ENCODE measurements around the gene GPLD1. TPM values are rescaled to one million over a fixed set of nuclear protein-coding genes. Genes with fewer than 3 reads are reported as not detected.

Gene GPLD1
- total RNA-seq, 2 experiments from 2014 or later, result 0.59 to 0.66 TPM

DNA sequence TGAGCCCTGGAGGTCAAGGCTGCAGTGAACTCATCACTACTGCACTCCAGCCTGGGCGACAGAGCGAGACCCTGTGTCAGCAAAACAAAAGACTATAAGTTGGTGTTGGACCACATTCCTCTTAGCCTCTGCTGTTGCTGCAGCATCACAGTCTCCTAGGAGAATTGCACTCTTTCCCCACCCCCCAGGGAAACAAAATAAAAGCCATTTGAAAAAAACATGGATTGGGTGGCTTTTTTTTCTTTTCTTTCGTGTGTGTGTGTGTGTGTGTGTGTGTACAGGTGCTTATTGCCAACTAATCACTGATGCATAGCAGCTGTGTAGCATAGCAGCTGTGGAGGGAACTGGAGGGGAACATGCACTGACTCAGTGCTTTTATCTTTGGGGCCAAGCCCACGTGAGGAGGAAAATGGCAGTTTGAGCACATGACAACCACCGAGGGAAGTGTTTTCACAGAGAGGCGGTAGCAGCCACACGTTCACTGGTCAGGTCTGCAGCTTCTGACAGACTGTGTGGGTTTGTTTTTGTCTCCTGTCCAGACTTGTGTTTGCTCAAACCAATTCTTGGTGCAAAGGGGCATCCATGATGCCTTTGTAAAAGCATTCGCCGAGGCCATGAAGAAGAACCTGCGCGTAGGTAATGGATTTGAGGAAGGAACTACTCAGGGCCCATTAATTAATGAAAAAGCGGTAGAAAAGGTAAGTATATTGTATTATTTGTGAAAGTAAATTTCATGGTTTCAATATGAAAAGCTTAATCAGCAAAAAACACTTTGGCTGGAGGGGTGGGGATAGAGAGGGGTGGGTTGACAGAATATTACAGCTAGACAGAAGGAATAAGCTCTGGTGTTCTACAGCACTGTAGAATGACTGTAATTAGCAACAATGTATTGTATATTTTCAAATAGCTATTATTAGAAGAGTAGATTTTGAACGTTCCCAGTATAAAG lies 33.1 kb upstream of the GPLD1 start:
- ChIA-PET POLR2A (no interaction called here), CTCF (interaction anchor here (0.6 to 2.1 kb wide), 2 partner anchors 7 to 27 kb away, joined by 3 to 15 read pairs; partner anchors contain the start of gene ALDH5A1)
- intact Hi-C loops (cut with DNase I, micrococcal nuclease), result loop anchor here in 1 of 2 experiments (10.0 kb wide), 1 partner anchor 238 kb away; no protein-coding TSS in a partner anchor
- Histone ChIP-seq H3K9me3 (ENCODE audit: control insufficient read depth in 1 of 2, insufficient read depth in 1 of 2, low read length in 2 of 2) (no peaks in the 10 kb centered on the region), H3K4me3 (ENCODE audit: low read length) (no peak overlapping the region), H3K4me1 (ENCODE audit: insufficient read depth, low read length) (no peaks in the 10 kb centered on the region), H3K27me3 (ENCODE audit: control insufficient read depth in 1 of 2, insufficient read depth in 2 of 2, low read length in 2 of 2) (no peaks in the 10 kb centered on the region), H3K27ac (ENCODE audit: low read depth in 1 of 2, low read length in 2 of 2) (no peak overlapping the region), H3K36me3 (ENCODE audit: insufficient read depth, low read length) (peaks cover 6% of the 10 kb centered on the region)
- Mint-ChIP-seq H3K27me3 (no peaks in the 10 kb centered on the region), H3K27ac (no peak overlapping the region), H3K4me1 (ENCODE audit: low read depth) (peaks cover 7% of the 10 kb centered on the region), H3K4me3 (no peak overlapping the region), H3K9me3 (no peaks in the 10 kb centered on the region), H3K36me3 (ENCODE audit: low read depth) (peaks cover 44% of the 10 kb centered on the region)
- ATAC-seq (ENCODE audit: poor library complexity) (no peak), DNase-seq (no peak)
- TF ChIP-seq, protein P1, sequence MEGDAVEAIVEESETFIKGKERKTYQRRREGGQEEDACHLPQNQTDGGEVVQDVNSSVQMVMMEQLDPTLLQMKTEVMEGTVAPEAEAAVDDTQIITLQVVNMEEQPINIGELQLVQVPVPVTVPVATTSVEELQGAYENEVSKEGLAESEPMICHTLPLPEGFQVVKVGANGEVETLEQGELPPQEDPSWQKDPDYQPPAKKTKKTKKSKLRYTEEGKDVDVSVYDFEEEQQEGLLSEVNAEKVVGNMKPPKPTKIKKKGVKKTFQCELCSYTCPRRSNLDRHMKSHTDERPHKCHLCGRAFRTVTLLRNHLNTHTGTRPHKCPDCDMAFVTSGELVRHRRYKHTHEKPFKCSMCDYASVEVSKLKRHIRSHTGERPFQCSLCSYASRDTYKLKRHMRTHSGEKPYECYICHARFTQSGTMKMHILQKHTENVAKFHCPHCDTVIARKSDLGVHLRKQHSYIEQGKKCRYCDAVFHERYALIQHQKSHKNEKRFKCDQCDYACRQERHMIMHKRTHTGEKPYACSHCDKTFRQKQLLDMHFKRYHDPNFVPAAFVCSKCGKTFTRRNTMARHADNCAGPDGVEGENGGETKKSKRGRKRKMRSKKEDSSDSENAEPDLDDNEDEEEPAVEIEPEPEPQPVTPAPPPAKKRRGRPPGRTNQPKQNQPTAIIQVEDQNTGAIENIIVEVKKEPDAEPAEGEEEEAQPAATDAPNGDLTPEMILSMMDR (IDR thresholded peaks at IDR 0.05), result no peak

DNA sequence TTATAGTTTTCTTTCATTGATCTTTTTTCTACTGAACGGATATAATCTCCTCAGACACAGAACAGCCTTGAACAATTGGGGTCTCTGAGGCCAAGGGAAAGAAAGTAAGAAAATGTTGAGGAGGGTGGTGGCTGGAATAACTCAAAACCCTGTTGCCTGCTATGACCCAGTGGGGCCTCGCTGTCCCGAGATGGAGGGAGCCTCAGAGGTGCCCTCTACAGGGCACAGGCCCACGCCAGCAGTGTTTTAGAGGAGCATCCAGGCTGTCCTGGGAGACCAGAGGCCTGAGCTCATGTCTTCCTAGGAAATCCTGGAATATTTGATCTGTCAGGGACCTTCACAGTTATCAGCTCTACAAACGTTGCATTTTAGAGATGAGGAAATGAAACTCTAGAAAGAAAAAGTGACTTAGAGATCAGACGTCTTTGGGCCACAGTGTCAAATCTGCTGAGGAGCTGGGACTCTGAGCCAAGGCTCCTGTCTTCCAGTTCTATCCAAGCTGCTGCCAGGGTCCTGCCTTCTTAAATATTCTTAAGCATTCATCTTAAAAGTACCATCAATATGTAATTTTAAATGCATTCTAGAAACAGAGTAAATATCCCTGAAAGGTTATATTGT lies 31.7 kb upstream of the GPLD1 start:
- TF ChIP-seq, protein P1 (IDR thresholded peaks at IDR 0.05), result peak; percentile 59
- no peaks in the 10 kb centered on the region for H3K4me1 Mint-ChIP-seq (ENCODE audit: low read depth)
- ChIA-PET POLR2A (interaction anchor here (1.3 kb wide), 1 partner anchor 26 kb away, joined by 6 read pairs; the partner anchor contains the start of gene ALDH5A1), CTCF (interaction anchor here (2.1 kb wide), 1 partner anchor 26 kb away, joined by 15 read pairs; the partner anchor contains the start of gene ALDH5A1)
- no peak overlapping the region for H3K27ac Mint-ChIP-seq
- DNase-seq (peak in 11 of 14 experiments; percentile 7 to 54 (median 33)), ATAC-seq (ENCODE audit: poor library complexity) (peak; percentile 43)
- no peaks in the 10 kb centered on the region for H3K9me3 ChIP-seq (ENCODE audit: control insufficient read depth in 1 of 2, insufficient read depth in 1 of 2, low read length in 2 of 2)
- H3K27me3 Mint-ChIP-seq, result no peaks in the 10 kb centered on the region
- peaks cover 6% of the 10 kb centered on the region for H3K36me3 ChIP-seq (ENCODE audit: insufficient read depth, low read length)
- H3K4me3 Mint-ChIP-seq, result no peak overlapping the region
- no peak overlapping the region for H3K4me3 ChIP-seq (ENCODE audit: low read length)
- H3K27ac ChIP-seq (ENCODE audit: low read depth in 1 of 2, low read length in 2 of 2), result no peak overlapping the region
- H3K4me1 ChIP-seq (ENCODE audit: insufficient read depth, low read length), result no peaks in the 10 kb centered on the region
- peaks cover 49% of the 10 kb centered on the region for H3K36me3 Mint-ChIP-seq (ENCODE audit: low read depth)
- intact Hi-C loops (cut with DNase I, micrococcal nuclease), result loop anchor here in 1 of 2 experiments (1.0 to 10.0 kb wide), 2 partner anchors 90 to 236 kb away; no protein-coding TSS in a partner anchor
- H3K27me3 ChIP-seq (ENCODE audit: control insufficient read depth in 1 of 2, insufficient read depth in 2 of 2, low read length in 2 of 2), result no peaks in the 10 kb centered on the region
- H3K9me3 Mint-ChIP-seq, result no peaks in the 10 kb centered on the region

GRCh38 chr6:24517659-24518543 lies 28.5 kb upstream of the GPLD1 start:
- Mint-ChIP-seq H3K9me3 (no peaks in the 10 kb centered on the region), H3K4me3 (no peak overlapping the region), H3K4me1 (ENCODE audit: low read depth) (peaks cover 4% of the 10 kb centered on the region), H3K36me3 (ENCODE audit: low read depth) (peaks cover 61% of the 10 kb centered on the region), H3K27me3 (no peaks in the 10 kb centered on the region), H3K27ac (no peak overlapping the region)
- Histone ChIP-seq H3K36me3 (ENCODE audit: insufficient read depth, low read length) (peaks cover 15% of the 10 kb centered on the region), H3K9me3 (ENCODE audit: control insufficient read depth in 1 of 2, insufficient read depth in 1 of 2, low read length in 2 of 2) (no peaks in the 10 kb centered on the region), H3K4me3 (ENCODE audit: low read length) (no peak overlapping the region), H3K27me3 (ENCODE audit: control insufficient read depth in 1 of 2, insufficient read depth in 2 of 2, low read length in 2 of 2) (no peaks in the 10 kb centered on the region), H3K27ac (ENCODE audit: low read depth in 1 of 2, low read length in 2 of 2) (no peak overlapping the region), H3K4me1 (ENCODE audit: insufficient read depth, low read length) (no peaks in the 10 kb centered on the region)
- intact Hi-C loops (cut with DNase I, micrococcal nuclease), result no loop called here
- DNase-seq, result no peak
- CTCF ChIA-PET, result interaction anchor here (1.0 kb wide), 1 partner anchor 23 kb away, joined by 4 read pairs; the partner anchor contains the start of gene ALDH5A1
- no peak for ATAC-seq (ENCODE audit: poor library complexity)
- TF ChIP-seq, protein P1 (IDR thresholded peaks at IDR 0.05), result no peak
- POLR2A ChIA-PET, result no interaction called here

All from CD4-positive, alpha-beta T cell (primary cell).